Spinal cord (tissue), 10 donors: ENCODE measurements around the gene MARCHF3. TPM values are rescaled to one million over a fixed set of nuclear protein-coding genes. Genes with fewer than 3 reads are reported as not detected.
A peak's percentile ranks its signal among the peaks of the same experiment; 100 is the strongest.

Experiments used
- DNase-seq, 6 donors: peaks; one replicate each; pipeline versions ENCODE4 v3.0.0 to v3.0.0-alpha.2; 2013 to 2015; ENCODE audit warnings: low spot score in 6 of 6, low read depth in 4 of 6
- H3K27ac ChIP-seq: one replicate; pipeline ENCODE4 v1.5.1; 2013; ENCODE audit warnings: low read depth, low read length, control low read depth
- H3K27me3 ChIP-seq: one replicate; pipeline ENCODE4 v1.6.1; 2013; ENCODE audit warnings: low read length; ENCODE audit not compliant: control insufficient read depth, insufficient read depth
- H3K36me3 ChIP-seq: one replicate; pipeline ENCODE4 v1.6.1; 2013; ENCODE audit warnings: low read length; ENCODE audit not compliant: control insufficient read depth, insufficient read depth
- H3K4me1 ChIP-seq: one replicate; pipeline ENCODE4 v1.6.1; 2013; ENCODE audit warnings: low read length; ENCODE audit not compliant: control insufficient read depth, insufficient read depth
- H3K4me3 ChIP-seq: one replicate; pipeline ENCODE4 v1.5.1; 2013; ENCODE audit warnings: low read depth, low read length, control low read depth
- H3K9me3 ChIP-seq: one replicate; pipeline ENCODE4 v1.6.1; 2013; ENCODE audit warnings: low read length; ENCODE audit not compliant: control insufficient read depth, insufficient read depth
- WGBS: methylation state at CpG from one replicate; pipeline ENCODE4 v1.1.5; 2013; ENCODE audit warnings: missing lambda C conversion rate; ENCODE audit not compliant: insufficient coverage; 5-methylcytosine and 5-hydroxymethylcytosine counted together
- long read RNA-seq, 4 donors: transcript quantifications; one replicate each; lab custom pipeline, GENCODE V29; 2026
- polyA plus RNA-seq, 2 donors: library from polyadenylated mRNA; unstranded; fragments of 120-200 nt; gene quantifications; one replicate each; pipeline ENCODE4 v1.2.1, GENCODE V29; 2013; ENCODE audit not compliant: insufficient read length in 2 of 2
- total RNA-seq, 2 donors: library from RNA; depleted of rRNA in 1 of 2; stranded (reverse); fragments of 120-200 nt in 1 of 2; fragments of >200 nt in 1 of 2; gene quantifications; one replicate each; pipeline versions ENCODE4 v1.2.3 to v1.2.4, GENCODE V29; 2013 to 2014
- donor health status: healthy.

Gene MARCHF3
- 10 to 100 TPM; 21.5 to 21.9 TPM for total RNA-seq
- polyA plus RNA-seq, result 10 to 100 TPM; 25.7 to 27.5 TPM
- long read RNA-seq, donor 1, full-length matches to known transcripts, result 5 of 5 reads
- long read RNA-seq, donor 1, partial matches to known transcripts, result 0 of 5 reads
- long read RNA-seq, donor 1, other reads (novel, unspliced or antisense), result 0 of 5 reads
- long read RNA-seq, donor 2, full-length matches to known transcripts, result 4 of 4 reads
- long read RNA-seq, donor 2, partial matches to known transcripts, result 0 of 4 reads
- long read RNA-seq, donor 2, other reads (novel, unspliced or antisense), result 0 of 4 reads
- long read RNA-seq, donor 3, result 0 reads
- long read RNA-seq, donor 4, full-length matches to known transcripts, result 3 of 3 reads
- long read RNA-seq, donor 4, partial matches to known transcripts, result 0 of 3 reads
- long read RNA-seq, donor 4, other reads (novel, unspliced or antisense), result 0 of 3 reads

- Histone ChIP-seq H3K27me3 (peaks cover 8% of the 10 kb centered on the region), H3K36me3 (no peaks in the 10 kb centered on the region), H3K27ac (peak within 1 kb of the TSS; percentile 87), H3K4me1 (peaks cover 24% of the 10 kb centered on the region), H3K4me3 (peak within 1 kb of the TSS; percentile 79), H3K9me3 (no peaks in the 10 kb centered on the region)
- WGBS, result under 1% methylated on average over 97 of the region's 97 CpGs
- peak; percentile 83 to 98 (median 90) for DNase-seq
These were observed at the start of gene MARCHF3 for GRCh38 chr5:127030259-127031146. Gene MARCHF3, minus strand, starts transcription at chr5:127030558. Its CDS starts 112,387 bp downstream, at chr5:126918171.

GRCh38 chr5:127079994-127080491 is 49.7 kb upstream of the MARCHF3 start:
- Histone ChIP-seq H3K27ac (no peak overlapping the region), H3K4me3 (no peak overlapping the region), H3K36me3 (no peaks in the 10 kb centered on the region), H3K9me3 (no peaks in the 10 kb centered on the region), H3K4me1 (no peaks in the 10 kb centered on the region), H3K27me3 (no peaks in the 10 kb centered on the region)
- DNase-seq, result no peak
- WGBS, result 58% methylated on average over 6 of the region's 9 CpGs

GRCh38 chr5:127077366-127077765 is 47.0 kb upstream of the MARCHF3 start:
- WGBS, result no CpG with 5 or more reads among the region's 1 CpG

GRCh38 chr5:127076315-127077129 is 46.2 kb upstream of the MARCHF3 start:
- Histone ChIP-seq H3K9me3 (no peaks in the 10 kb centered on the region), H3K36me3 (no peaks in the 10 kb centered on the region), H3K27me3 (no peaks in the 10 kb centered on the region), H3K27ac (no peak overlapping the region), H3K4me3 (no peak overlapping the region), H3K4me1 (peaks cover 3% of the 10 kb centered on the region)
- 48% methylated on average over 2 of the region's 4 CpGs for WGBS
- DNase-seq, result peak in 1 of 6 donors; percentile 69

More at GRCh38 chr5:127077366-127077765, 47.0 kb upstream of the MARCHF3 start:
- Histone ChIP-seq H3K4me3 (no peak overlapping the region), H3K36me3 (no peaks in the 10 kb centered on the region), H3K9me3 (no peaks in the 10 kb centered on the region), H3K27me3 (no peaks in the 10 kb centered on the region), H3K4me1 (peaks cover 3% of the 10 kb centered on the region), H3K27ac (no peak overlapping the region)
- DNase-seq, result no peak

- H3K27ac ChIP-seq, result no peak overlapping the region
- no peaks in the 10 kb centered on the region for H3K27me3 ChIP-seq
- no peak overlapping the region for H3K4me3 ChIP-seq
- H3K36me3 ChIP-seq, result no peaks in the 10 kb centered on the region
- peaks cover 3% of the 10 kb centered on the region for H3K4me1 ChIP-seq
- H3K9me3 ChIP-seq, result no peaks in the 10 kb centered on the region
- DNase-seq, result no peak
- no CpG with 5 or more reads among the region's 3 CpGs for WGBS
These were observed 44.1 kb upstream of the MARCHF3 start for GRCh38 chr5:127074466-127074865.

- Histone ChIP-seq H3K4me3 (peak within 1 kb of the TSS; percentile 64), H3K4me1 (peaks cover 3% of the 10 kb centered on the region), H3K36me3 (no peaks in the 10 kb centered on the region), H3K27ac (peak within 1 kb of the TSS; percentile 29), H3K27me3 (no peaks in the 10 kb centered on the region), H3K9me3 (no peaks in the 10 kb centered on the region)
- peak in 3 of 6 donors; percentile 42 to 91 (median 71) for DNase-seq
- 11% methylated on average over 40 of the region's 56 CpGs for WGBS
These were observed 42.8 kb upstream of the MARCHF3 start, which contains the start of gene C5orf63 for GRCh38 chr5:127072861-127073846. Gene C5orf63, minus strand, starts transcription at chr5:127073502. Its CDS starts 14,507 bp downstream, at chr5:127058995.

GRCh38 chr5:127070243-127070642 is 39.9 kb upstream of the MARCHF3 start:
- no CpG with 5 or more reads among the region's 2 CpGs for WGBS
- no peaks in the 10 kb centered on the region for H3K27me3 ChIP-seq
- H3K27ac ChIP-seq, result no peak overlapping the region
- H3K36me3 ChIP-seq, result no peaks in the 10 kb centered on the region
- H3K9me3 ChIP-seq, result no peaks in the 10 kb centered on the region
- H3K4me3 ChIP-seq, result no peak overlapping the region
- peaks cover 3% of the 10 kb centered on the region for H3K4me1 ChIP-seq
- no peak for DNase-seq

GRCh38 chr5:127068493-127069214 is 38.3 kb upstream of the MARCHF3 start:
- WGBS, result 63% methylated on average over 1 of the region's 2 CpGs
- no peaks in the 10 kb centered on the region for H3K4me1 ChIP-seq
- H3K9me3 ChIP-seq, result no peaks in the 10 kb centered on the region
- H3K36me3 ChIP-seq, result no peaks in the 10 kb centered on the region
- H3K27ac ChIP-seq, result no peak overlapping the region
- H3K4me3 ChIP-seq, result no peak overlapping the region
- no peaks in the 10 kb centered on the region for H3K27me3 ChIP-seq
- DNase-seq, result peak in 2 of 6 donors; percentile 54 to 61
